Nephron progenitor cell (in vitro differentiated cells): Measurements from ENCODE around the gene USP13.

Experiments
- DNase-seq: peaks from one replicate; pipeline ENCODE4 v3.0.0; 2021
- H3K27ac Mint-ChIP-seq: 2 replicates; pipeline ENCODE4 v1.8.0; 2021; ENCODE audit warnings: mild to moderate bottlenecking, moderate library complexity, mixed read lengths
- H3K27me3 Mint-ChIP-seq: 2 replicates; pipeline ENCODE4 v1.8.0; 2021; ENCODE audit warnings: mild to moderate bottlenecking, low read depth, mixed read lengths; ENCODE audit not compliant: poor library complexity
- H3K36me3 Mint-ChIP-seq: 2 replicates; pipeline ENCODE4 v1.8.0; 2021; ENCODE audit warnings: low read depth, mixed read lengths
- H3K4me1 Mint-ChIP-seq: 2 replicates; pipeline ENCODE4 v1.8.0; 2021; ENCODE audit warnings: mixed read lengths
- H3K4me3 Mint-ChIP-seq: 2 replicates; pipeline ENCODE4 v1.8.0; 2021; ENCODE audit warnings: mild to moderate bottlenecking, moderate library complexity, mixed read lengths
- H3K9me3 Mint-ChIP-seq: 2 replicates; pipeline ENCODE4 v1.8.0; 2021; ENCODE audit warnings: mild to moderate bottlenecking, moderate library complexity, mixed read lengths
- TF ChIP-seq, protein P1 (sequence below): fragments of 200-600 bp; sonication (generic); IDR thresholded peaks from 2 replicates; pipeline ENCODE4 v1.5.0; 2021; ENCODE audit warnings: antibody characterized with exemption

Gene USP13

DNA sequence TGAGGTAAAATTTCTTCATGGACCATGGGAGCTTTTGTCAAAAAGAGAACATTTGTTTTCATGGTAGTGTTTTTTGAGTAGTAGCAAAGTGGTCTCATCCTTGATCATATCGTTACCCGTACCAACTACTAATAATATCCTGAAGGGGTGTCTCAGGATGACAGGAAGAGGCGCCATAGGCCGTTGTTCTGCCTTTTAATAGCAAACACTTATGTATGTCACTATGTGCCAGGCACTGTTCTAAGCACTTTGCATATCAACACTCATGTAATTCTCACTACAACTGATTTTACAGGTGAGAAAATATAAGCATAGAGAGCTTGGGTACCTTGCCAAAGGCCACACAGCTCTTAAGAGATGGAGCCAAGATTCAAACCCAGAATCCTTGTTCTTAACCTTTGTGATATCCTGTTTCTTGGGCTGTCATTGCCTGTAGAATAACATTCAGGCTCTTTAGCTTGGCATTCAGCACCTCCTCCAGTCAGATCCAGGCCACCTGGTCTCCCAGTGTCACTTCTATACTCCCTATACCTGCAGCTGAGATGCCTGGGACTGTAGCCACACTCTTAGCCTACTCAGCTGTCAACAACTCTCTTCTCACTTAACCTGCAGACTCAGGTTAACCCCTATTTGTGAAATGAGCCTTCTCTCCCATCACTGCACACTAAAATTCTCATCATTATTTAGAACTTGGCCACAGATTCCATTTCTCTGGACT lies 113.7 kb downstream of the USP13 start:
- Mint-ChIP-seq H3K4me1 (no peaks in the 10 kb centered on the region), H3K9me3 (no peaks in the 10 kb centered on the region), H3K27me3 (no peaks in the 10 kb centered on the region), H3K4me3 (no peak overlapping the region), H3K36me3 (peaks cover 42% of the 10 kb centered on the region), H3K27ac (no peak overlapping the region)
- TF ChIP-seq, protein P1, sequence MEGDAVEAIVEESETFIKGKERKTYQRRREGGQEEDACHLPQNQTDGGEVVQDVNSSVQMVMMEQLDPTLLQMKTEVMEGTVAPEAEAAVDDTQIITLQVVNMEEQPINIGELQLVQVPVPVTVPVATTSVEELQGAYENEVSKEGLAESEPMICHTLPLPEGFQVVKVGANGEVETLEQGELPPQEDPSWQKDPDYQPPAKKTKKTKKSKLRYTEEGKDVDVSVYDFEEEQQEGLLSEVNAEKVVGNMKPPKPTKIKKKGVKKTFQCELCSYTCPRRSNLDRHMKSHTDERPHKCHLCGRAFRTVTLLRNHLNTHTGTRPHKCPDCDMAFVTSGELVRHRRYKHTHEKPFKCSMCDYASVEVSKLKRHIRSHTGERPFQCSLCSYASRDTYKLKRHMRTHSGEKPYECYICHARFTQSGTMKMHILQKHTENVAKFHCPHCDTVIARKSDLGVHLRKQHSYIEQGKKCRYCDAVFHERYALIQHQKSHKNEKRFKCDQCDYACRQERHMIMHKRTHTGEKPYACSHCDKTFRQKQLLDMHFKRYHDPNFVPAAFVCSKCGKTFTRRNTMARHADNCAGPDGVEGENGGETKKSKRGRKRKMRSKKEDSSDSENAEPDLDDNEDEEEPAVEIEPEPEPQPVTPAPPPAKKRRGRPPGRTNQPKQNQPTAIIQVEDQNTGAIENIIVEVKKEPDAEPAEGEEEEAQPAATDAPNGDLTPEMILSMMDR = no peak
- no peak for DNase-seq

DNA sequence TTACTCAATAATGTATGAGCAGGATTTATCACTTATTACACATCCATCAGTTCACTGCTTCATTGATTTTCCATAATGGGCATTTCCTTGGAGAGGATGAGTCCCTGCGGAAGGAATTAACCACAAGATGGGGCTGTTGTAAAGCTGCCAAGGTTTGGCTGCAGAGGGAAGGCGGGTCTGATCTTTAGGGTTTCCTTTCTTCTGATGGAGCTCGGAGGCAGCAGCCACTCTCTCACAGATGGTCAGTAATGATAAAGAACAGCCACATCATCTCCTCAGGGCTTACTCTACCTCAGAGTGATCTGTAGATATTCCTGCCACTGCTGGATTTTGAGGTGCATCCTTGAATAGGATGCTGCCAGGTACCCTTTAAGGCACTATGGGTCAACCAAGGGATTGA lies 115.2 kb downstream of the USP13 start:
- no peaks in the 10 kb centered on the region for H3K4me1 Mint-ChIP-seq
- H3K36me3 Mint-ChIP-seq = peaks cover 45% of the 10 kb centered on the region
- no peaks in the 10 kb centered on the region for H3K27me3 Mint-ChIP-seq
- no peak overlapping the region for H3K4me3 Mint-ChIP-seq
- H3K9me3 Mint-ChIP-seq = no peaks in the 10 kb centered on the region
- H3K27ac Mint-ChIP-seq = no peak overlapping the region
- TF ChIP-seq, protein P1 = peak; percentile 66
- peak; percentile 46 for DNase-seq

DNA sequence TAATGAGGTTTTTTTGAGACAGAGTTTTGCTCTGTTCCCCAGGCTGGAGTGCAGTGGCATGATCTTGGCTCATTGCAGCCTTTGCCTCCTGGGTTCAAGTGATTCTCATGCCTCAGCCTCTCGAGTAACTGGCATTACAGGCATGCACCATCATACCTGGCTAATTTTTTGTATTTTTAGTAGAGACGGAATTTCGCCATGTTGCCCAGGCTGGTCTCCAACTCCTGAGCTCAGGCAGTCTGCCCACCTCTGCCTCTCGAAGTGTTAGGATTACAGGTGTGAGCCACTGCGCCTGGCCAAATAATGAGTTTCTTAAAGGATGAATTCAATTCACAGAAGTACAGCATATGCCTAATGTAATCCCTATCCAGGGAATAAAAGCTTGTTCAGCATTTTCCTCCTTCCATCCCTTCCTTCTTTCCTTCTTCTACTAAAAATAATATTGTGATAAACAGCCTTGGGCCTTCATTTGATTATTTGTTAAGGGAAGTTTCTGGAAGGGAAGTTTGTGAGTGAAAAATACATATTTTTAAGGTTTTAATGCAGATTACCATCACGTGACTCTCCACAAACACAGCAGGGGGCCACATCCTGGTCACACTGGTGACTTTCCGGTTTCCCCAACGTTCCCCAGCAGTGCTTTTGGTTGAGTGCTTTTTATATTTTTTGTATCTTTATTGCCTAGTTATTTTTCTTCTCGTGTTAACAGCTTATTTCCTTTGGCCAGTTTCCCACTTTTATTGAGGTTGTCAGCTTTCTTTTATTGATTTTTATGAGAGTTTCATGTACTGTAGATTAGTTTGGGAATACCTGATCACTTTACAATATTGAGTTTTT lies 116.8 kb downstream of the USP13 start:
- Mint-ChIP-seq H3K27me3 (no peaks in the 10 kb centered on the region), H3K4me3 (no peak overlapping the region), H3K36me3 (peaks cover 57% of the 10 kb centered on the region), H3K27ac (no peak overlapping the region), H3K4me1 (no peaks in the 10 kb centered on the region), H3K9me3 (peaks cover 8% of the 10 kb centered on the region)
- TF ChIP-seq, protein P1 = no peak
- DNase-seq = no peak

DNA sequence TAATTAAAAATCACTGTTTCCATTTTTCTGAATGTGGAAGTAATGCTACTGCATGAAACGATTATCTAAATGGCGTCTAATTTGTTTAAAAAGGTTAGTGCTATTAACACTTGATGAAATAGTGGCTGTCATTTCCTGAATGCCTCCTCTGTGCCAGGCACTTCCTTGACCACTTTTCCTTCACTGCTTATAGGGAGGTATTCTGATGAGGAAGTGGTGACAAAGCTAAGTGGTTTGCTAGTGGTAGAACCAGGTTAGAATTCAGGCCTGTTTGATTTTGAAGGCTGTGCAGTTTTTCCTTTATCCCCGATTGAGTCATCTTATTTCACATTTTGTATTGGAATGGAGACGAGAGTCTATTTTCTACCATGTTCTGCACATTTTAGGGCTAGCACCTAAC lies 119.0 kb downstream of the USP13 start:
- no peaks in the 10 kb centered on the region for H3K4me1 Mint-ChIP-seq
- H3K27ac Mint-ChIP-seq = peak overlapping the region; percentile 82
- no peak overlapping the region for H3K4me3 Mint-ChIP-seq
- TF ChIP-seq, protein P1 = no peak
- peaks cover 22% of the 10 kb centered on the region for H3K9me3 Mint-ChIP-seq
- H3K27me3 Mint-ChIP-seq = no peaks in the 10 kb centered on the region
- DNase-seq = no peak
- peaks cover 67% of the 10 kb centered on the region for H3K36me3 Mint-ChIP-seq

DNA sequence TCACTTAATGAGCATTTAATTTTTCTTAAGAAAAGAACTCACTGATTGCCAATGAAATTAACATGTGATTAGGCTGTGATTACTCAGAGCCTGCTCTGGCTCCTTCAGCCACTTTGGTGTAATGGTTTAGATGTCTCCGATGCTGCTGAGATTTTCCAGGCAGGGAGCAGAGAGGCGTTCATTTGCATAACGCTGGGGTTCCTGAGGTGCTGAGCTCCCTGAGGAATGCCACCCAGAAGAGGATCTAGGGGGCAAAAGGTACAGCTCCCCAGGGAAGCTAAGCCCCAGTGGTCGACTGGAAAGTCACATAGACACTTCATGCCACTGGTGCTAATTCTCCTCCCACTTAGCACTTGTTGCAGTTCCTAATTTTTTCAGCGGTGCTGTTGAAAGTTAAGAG lies 119.5 kb downstream of the USP13 start:
- Mint-ChIP-seq H3K9me3 (peaks cover 22% of the 10 kb centered on the region), H3K27me3 (no peaks in the 10 kb centered on the region), H3K27ac (no peak overlapping the region), H3K4me3 (no peak overlapping the region), H3K36me3 (peaks cover 69% of the 10 kb centered on the region), H3K4me1 (no peaks in the 10 kb centered on the region)
- TF ChIP-seq, protein P1 = no peak
- DNase-seq = no peak
